HG02610 (cell line): ENCODE results near the gene KLF15.
"Not testable (repeated sequence)": the region's sequence is repeated elsewhere in the genome, so short reads cannot be mapped to it uniquely, and the experiment has no call there.

Experiments
- ATAC-seq: cut with Tn5 transposase; IDR thresholded peaks from one replicate; pipeline ENCODE4 v1.9.1; 2021; ENCODE audit warnings: mild to moderate bottlenecking, moderate library complexity; ENCODE audit not compliant: unreplicated experiment

The KLF15 gene

DNA sequence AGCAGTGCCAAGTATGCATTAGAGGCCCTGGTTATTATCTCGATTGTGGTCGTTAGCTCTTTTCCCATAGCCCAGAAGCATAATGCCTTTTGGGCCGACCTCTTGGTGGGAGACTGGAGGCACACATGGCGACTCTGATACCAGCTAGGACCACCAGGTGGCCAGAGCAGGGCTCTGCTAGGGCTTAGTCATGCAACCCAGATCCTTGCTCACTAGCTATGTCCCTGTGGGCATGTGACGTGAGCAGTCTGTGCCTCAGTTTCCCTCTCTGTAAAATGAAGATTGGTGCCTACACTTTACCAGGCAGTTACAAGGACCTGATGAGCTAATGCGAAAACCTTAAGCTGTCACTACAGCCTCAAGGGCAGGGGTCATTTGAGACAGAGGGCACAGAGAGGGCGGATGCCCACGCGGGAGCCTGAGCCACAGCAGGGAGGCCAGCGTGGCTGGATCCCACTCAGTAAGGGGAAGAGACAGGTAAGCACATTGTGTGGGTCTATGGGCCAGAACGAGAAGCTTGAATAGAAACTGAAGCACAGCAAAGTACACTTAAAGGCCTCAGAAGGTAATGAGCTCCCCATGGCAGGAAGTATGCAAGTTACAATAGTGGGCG is 8.8 kb downstream of the KLF15 start:
- ATAC-seq: no peak

DNA sequence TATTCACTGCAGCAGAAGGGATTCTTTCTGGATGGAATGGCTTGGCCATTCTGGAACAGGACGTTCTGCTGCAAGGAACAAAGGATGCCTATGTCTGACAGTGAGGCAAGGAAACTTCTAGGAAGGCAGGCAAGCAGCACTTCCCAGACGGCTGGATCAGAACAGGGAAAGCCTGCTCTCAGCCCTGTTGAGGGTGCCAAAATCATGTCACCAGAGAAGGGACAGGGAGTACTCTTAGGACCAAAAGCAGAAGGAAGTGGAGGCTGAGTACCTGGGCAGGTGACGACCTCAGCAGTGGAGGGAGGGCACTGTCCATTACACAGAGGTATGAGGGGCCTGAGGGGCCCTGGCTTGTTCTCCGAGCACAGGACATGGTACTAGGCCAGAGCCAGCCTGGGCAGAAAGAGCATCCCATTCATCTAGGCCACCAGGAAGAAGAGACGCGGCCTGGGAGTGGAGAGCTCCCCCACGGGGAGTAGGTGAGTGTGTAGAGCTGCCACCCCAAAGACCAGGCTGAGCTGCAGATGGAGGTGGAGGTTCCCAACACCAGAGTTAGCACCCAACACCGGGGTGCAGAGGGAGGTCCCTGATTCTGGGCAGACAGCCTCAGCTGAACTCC is 9.6 kb downstream of the KLF15 start:
- no peak for ATAC-seq

DNA sequence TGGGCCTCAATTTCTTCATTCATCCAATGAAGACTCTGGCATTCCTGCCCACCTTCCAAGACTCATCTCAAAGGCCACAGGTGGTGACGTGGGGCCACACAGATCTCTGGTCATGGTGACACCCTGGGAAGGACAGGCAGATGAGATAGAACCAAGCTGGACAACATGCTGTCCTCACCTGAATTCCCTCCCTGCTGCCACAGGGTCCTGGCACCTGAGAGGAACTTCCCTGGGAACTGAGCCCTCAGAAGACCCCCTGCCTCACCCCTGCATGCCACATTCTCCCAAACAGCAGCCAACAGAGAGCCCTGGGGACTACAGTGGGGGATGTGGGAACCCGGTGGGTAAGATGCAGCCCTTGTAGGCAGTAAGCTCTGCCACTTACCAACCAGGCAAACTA is 10.7 kb downstream of the KLF15 start:
- ATAC-seq: no peak

DNA sequence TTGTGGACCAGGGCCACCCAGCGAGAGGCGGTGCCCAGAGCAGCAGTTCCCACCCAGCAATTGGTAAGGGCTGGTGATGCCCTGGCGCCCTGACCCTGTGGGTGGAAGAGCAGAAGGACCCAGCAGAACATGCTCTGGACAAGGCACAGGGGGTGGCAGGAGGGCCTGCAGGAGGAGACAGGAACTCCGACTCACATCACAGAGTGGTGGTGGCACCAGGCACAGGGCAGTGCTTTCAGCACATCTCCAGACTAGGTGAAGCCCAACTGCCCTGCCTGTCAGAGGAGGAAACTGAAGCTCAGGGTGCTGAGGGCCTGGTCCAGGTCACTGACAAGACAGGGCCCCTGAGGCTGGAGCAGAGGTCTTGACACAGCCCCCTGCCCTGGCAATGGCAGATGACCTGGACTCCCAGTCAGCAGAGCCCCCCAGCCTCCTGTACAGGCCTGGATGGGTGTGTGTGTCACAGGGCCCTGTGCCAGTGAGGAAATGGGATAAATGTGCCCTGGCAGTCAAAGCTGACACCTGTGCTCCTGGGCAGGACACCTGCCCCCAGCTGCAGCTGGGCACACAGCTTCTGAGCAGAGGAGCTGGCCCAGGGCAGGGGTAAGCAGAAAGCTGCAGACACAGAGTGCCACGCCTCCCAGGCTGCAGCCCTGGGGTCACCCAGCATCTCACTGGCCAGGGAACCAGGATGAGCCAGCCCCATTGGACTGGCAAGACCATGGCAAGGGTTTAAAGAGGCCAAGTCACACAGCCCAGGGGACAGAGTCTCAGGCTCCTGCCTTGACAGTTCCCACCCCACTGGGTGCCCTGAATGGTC is 11.4 kb downstream of the KLF15 start:
- no peak for ATAC-seq

DNA sequence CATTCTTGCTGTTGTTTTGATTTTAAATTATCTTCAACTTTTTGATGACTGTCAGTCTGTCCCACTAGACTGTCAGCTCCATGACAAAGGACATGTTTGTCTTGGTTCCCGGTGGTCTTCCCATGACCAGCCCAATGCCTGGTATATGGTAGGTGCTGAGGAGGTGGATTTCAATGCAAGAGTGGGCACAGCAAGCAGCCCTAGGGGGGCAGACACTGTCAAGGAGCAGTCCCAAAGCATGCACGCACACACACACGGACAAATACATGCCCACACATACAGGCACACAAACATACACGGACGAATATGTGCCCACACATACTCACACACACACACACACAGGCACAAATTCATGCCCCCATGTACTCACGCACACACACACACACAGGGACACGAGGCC is 12.0 kb downstream of the KLF15 start:
- no peak for ATAC-seq

DNA sequence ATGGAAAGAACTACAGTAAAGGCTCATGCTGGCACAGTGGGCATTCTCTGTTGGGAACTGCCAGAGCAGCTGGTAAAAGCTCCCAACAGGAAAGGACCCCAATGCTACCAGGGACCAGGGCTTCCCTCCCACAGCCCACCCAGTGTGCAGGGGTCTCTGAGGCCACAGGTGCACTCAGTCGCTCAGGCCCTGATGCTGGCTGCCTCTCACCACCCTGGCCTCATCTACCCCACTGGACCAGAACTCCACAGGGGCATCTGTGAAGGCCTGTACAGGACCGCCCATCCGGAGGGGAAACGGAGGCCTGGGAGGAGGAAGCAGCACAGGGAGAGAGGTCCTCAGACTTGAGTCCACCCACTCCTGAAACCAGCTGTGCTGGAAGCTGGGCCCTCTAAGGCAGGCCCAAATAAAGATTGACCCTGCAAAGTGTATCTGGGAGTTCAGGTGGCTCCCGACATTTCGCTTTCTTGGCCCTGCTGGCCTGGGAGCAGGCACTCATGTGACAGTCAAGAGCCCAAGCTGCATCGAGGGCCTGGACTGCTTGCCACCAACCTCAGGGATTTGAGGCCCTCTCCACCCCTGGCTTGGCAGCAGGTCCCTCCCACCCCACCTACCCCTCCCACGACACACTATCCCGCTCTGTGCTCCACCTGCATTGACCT is 12.7 kb downstream of the KLF15 start:
- no peak for ATAC-seq

DNA sequence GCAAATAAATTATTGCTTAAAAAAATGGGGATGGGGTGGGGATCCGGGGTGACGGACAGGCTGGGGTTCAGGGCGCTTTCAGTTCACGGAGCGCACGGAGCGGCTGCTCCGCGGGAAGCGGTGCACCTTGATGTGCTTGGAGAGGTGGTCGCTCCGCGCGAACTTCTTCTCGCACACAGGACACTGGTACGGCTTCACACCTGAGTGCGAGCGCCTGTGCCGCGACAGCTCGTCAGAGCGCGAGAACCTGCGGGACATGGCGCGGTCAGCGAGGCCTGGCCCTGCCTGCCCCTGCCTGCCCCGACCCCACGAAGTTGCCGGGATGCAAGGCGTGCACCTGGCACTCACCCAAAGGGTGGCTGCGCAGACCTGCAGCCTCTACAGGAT is 13.6 kb downstream of the KLF15 start:
- ATAC-seq: no peak

DNA sequence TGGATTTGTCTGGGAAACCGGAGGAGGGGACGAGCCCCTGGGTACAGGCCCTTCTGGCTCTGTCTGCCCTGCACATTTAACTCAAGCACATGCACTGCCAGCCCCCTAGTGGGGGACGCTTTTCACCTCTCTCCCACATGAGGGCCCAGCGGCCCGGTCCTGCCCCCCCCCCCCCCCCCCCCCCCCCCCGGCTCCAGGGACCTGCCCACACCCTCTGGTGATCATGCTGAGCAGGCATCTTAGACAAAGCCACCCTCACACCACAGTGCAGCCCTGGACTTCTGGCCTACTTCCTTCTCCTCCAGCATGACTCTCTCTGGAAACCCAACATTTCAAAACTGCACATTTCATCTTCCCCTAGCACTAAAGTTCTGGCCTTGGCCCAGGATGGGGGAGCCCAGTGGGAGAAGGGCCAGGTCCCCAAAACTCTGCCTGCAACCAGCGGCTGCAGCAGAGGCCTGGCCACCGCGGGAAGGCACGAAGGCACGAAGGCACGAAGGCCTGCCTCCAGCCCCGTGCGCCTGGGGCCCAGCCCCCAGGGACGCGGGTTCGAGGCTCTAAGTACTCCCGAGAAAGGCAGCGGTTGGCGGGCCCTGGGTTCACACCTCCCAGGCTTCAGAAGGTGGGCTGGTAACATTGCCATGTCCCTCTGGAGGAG is 14.1 kb downstream of the KLF15 start:
- ATAC-seq: no peak

DNA sequence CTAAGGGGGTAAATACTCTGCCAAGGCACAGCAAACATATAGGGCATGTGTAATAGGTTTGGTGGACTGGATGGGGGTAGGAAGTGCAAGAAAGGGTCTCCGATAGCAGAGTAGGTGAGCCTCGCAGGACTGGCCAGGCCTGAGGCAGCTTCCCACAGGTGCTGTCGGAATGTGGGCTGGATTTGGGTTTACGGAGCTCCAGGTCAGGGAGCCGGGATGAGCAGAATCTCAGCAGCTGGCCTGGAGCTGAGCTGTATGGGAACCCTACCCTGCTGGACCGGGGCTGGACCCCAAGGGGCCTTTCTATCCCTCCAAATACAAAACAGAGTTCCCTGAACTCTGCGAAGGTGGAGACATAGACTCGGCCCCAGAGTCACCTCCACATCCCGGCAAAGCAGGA is 15.0 kb downstream of the KLF15 start:
- ATAC-seq: no peak

DNA sequence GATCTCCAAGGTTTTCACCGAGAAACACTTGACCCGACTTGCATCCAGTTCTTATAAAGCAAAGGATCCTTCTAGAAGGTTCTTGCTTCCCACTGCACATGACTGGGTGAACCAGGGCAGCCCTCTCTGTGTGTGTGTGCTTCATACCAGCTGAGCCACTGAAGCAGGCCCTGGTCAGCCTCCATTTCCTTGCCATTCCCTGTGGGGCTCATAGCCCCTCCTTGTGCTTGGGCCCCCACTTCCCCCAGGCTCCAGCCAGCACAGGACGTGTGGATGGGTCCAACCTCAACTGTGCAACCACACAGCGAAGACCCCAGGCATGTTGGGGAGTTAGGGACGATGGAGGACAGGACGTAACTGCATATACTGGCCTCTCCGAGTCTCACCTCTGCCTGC is 15.5 kb downstream of the KLF15 start:
- ATAC-seq: no peak

DNA sequence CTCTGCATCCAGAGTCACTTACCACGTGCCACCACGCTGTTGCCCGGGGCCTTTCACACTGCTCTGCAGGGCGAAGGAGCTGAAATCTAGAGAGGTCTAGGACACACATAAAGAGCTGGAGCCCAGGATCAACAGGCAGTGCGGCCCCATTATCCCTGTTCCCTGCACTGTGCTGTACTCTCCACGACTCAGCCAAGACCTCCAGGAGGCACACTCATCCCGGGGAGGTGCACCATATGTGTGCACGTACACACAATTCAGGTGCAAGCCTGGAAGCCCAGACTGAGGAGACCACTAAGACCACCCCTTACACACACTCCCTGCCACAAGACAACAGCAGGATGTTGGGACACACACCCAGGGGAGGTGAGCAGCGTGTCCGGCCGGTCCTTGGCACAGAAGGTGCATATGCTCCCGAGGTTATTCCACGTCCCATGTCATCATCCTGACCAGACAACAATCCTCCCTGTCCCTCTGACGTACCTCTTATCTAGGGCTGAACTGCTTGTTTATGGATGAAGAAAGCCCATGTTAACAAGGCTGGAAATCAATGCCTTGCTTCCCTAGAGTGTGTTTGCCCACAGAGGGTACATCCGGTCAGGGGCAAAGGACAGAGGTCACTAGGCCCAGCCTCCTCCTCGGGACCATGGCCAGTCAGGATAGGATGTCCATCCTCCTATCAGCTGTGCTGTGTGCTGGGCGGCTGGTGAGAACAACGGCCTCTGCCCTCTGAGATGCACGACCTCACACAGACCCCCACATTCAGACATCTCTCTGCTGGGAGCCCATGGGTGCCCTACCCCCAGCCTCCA is 16.1 kb downstream of the KLF15 start:
- no peak for ATAC-seq

DNA sequence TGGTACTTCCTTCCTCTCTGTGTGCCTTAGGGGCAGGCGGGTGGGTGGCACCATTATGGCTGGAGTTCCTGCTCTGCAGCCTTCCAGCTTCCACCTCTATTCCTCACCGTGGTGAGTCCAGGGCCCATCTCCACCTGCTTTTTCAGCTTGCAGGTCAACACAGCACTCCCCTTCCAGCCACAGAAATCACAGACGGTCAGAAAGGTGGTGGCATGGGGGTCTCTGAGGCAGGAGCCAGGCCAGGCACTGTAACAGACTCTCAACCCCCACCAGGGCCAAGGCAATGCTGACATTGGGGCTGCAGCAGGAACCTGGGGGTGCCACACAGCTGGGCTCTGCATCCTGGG is 16.6 kb downstream of the KLF15 start:
- ATAC-seq: no peak

DNA sequence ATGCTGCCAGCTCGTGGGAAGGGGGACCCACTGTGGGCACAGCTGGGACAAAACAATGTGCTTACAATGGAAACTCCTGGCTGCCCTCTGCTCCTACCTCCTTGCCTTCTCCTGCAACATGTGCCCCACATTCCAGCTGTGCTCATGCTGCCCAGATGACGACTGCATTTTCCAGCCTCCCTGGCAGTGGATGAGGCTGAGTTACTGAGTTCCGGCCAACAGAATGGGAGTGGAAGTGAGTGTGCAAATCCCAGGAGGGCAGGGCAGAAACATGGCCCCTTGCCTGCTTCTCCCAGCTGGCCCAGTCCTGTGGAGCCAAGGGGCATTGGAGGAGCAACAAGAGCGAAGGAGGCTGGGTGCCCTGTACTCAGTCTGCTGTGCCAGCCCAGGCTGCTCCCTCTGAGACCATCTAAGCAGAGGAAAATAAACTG is 17.1 kb downstream of the KLF15 start:
- ATAC-seq: no peak

DNA sequence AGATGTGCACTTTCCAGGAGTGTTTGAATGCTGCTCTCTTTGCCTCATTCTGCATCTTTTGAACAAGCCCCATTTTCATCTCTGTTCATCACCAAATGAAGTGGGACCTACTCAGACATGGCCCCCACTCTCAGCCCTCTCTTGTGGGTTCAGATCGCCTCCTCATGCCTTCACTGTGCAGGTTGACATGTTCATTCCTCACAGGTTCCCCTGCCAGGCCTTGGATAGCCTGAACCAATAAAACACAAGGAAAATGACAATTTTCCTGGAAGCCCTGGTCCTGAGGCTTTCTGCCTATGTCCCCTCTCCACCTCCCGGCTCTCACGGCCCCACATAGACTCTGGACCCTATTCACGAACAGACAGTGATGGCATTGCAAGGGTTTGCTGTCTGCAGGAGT is 17.7 kb downstream of the KLF15 start:
- no peak for ATAC-seq

DNA sequence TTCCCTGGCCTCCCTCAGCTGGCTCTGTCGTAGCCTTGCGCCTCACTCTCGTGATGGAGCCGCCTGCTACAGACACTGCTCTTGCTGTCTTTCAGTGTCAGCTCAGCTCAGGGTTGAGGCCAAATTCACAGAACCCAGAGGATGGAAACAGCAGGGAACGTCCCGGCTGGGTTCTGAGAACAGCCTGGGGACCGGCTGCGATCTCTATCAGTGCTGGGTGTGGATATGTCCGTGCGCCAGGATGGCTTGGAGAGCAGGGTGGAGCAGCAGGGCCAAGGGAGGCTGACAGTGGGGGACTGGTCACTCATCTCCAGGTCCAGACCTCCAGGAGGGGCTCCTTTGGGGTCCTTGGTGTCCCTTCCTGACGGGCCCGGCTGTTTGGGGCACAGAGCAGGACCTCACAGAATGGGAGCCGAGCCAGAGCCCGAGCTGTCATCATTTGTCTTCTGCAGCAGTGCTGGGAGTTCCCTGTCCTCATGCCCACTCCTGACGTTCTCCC is 18.4 kb downstream of the KLF15 start:
- ATAC-seq: no peak

DNA sequence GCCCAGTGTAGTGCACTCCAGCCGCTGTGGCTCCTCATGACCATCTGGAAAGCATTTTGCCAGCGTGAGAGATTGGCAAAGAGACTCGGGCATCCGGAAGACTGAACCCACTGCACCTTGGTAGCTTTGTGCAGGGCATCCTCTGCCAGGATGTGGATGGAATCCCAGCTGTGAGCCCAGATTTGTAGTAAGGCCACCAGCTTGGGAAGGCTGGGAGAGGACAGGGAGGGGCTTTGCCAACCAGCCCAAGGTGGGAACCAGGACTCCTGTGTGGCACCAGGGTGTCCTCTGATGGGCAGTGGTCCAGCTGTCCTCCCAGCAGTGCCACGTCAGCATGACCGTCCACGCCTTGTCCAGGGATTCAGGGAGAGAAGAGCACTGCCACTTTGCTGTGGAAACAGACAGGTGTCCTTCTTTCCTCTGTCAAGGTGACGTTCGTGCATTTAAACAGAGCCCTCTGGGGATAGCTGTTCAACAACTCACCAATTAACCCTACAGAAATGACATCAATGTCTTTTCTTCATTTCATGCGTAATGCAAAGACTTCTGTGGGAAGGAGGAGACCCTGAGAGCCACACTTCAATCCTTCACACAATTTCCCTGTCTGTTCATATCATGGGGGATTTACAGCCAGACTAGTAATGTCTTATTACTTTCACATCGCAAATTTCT is 19.1 kb downstream of the KLF15 start:
- no peak for ATAC-seq

DNA sequence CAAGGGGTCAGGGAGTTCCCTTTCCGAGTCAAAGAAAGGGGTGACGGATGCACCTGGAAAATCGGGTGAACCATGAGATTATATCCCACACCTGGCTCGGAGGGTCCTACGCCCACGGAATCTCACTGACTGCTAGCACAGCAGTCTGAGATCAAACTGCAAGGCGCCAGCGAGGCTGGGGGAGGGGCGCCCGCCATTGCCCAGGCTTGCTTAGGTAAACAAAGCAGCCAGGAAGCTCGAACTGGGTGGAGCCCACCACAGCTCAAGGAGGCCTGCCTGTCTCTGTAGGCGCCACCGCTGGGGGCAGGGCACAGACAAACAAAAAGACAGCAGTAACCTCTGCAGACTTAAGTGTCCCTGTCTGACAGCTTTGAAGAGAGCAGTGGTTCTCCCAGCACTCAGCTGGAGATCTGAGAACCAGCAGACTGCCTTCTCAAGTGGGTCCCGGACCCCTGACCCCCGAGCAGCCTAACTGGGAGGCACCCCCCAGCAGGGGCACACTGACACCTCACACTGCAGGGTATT is 25.3 kb downstream of the KLF15 start:
- ATAC-seq: not testable (repeated sequence)

DNA sequence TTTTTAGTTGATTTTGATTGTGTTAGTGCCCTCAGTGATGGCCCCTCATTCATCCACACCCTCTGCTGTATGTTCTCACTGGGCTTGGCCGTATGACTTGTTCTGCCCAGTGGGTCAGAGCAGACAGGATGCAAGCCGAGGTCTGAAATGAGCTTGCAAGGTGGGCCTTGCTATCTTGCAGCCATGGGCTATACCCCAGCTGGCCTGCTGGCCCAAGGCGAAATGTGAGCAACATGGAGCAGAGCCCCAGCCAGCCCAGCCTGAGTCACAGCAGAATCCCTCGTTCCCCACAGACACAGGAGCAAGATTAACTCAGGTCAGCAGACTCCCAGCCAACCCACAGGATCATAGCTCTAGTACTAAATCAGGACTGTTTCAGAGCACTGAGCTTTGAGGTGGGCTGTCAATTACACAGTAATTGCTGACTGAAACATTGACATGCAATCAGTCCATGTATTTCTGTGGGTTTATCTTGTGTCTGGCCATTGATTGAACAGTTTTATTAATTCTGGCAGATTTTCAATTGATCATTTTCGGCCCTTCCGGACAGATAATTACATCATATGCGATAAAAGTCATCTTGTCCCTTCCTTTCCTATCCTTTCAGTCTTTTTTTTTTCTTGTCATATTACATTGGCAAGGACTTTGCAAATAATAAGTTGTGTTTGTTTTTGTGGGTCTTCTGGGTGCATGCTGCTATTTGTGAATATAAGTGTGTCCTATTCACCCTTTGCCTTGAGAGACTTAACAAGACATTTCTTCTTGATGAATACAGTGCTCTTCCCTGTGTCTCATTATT is 27.1 kb downstream of the KLF15 start:
- no peak for ATAC-seq

DNA sequence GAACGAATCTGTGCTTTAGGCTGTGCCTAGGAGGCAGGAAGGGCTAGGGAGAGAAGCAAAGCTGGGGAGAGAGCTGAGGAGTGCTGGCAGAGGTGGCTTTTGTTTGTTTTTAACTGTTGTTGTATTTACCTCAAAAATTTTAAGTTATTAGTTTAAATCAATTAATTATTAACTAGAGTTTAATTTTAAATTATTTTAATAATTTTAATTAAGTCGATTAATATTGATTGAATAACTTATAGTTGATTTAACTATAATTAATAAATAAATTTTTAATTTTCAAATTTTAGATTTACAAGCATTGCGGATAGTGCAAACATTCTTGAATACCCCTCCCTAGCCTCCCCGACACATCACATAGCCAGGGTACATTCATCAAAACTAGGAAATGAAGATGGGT is 30.6 kb downstream of the KLF15 start:
- no peak for ATAC-seq
